ENCODE measurements around the gene ATXN7L1. TPM values are rescaled to one million over a fixed set of nuclear protein-coding genes. Genes with fewer than 3 reads are reported as not detected.

Gene ATXN7L1
- total RNA-seq, 1 experiment from 2014 or later: 24.3 TPM

DNA sequence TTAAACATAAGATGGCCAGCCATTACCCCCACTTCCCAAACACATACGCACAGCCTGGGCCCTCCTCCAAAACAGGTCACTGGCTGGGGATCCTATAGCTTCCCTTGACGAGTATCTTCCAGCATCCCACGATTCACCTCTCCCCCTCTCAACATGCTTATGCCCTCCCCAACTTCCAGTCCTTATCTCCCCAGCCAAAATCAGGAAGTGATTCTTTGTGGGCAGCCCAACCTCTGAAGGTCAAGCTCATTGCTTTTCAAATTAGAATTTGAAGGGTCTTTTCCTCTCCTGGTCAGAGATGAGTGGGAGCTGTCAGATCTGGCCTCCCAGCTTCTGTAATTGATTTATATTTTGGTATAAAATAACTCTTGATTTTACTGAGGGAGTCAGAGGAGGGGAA, 133.6 kb downstream of the ATXN7L1 start:
- H3K4me1 ChIP-seq (ENCODE audit: insufficient read depth, low read length): peaks cover 1% of the 10 kb centered on the region; the same call in 1 of the 2 replicates
- no peak overlapping the region for H4K91ac ChIP-seq (ENCODE audit: insufficient read length, low read depth, low read length)
- no peak overlapping the region for H3K56ac ChIP-seq (ENCODE audit: insufficient read length, low read depth, low read length)
- no peak overlapping the region for H3K4ac ChIP-seq (ENCODE audit: low read depth, low read length)
- H3K9ac ChIP-seq (ENCODE audit: extremely low read depth, insufficient read length, low read length): no peak overlapping the region
- no peak overlapping the region for H2AK5ac ChIP-seq (ENCODE audit: insufficient read length, low read length)
- H3K79me2 ChIP-seq (ENCODE audit: insufficient read depth, low read length): no peaks in the 10 kb centered on the region
- Mint-ChIP-seq H3K4me1 (peaks cover 16 to 22% of the 10 kb centered on the region in 2 experiments), H3K36me3 (ENCODE audit: insufficient read depth in 1 of 3, low read depth in 3 of 3) (peaks cover 0 to 5% (median 0%) of the 10 kb centered on the region in 3 experiments; a peak in 3 of 7 replicates), H3K27ac (no peak overlapping the region), H3K9me3 (no peaks in the 10 kb centered on the region), H3K4me3 (no peak overlapping the region), H3K27me3 (ENCODE audit: low read depth) (no peaks in the 10 kb centered on the region)
- TF ChIP-seq, protein P1, sequence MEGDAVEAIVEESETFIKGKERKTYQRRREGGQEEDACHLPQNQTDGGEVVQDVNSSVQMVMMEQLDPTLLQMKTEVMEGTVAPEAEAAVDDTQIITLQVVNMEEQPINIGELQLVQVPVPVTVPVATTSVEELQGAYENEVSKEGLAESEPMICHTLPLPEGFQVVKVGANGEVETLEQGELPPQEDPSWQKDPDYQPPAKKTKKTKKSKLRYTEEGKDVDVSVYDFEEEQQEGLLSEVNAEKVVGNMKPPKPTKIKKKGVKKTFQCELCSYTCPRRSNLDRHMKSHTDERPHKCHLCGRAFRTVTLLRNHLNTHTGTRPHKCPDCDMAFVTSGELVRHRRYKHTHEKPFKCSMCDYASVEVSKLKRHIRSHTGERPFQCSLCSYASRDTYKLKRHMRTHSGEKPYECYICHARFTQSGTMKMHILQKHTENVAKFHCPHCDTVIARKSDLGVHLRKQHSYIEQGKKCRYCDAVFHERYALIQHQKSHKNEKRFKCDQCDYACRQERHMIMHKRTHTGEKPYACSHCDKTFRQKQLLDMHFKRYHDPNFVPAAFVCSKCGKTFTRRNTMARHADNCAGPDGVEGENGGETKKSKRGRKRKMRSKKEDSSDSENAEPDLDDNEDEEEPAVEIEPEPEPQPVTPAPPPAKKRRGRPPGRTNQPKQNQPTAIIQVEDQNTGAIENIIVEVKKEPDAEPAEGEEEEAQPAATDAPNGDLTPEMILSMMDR (conservative IDR thresholded peaks at IDR 0.05): no peak
- no peak overlapping the region for H4K5ac ChIP-seq (ENCODE audit: insufficient read length, low read depth, low read length)
- no peaks in the 10 kb centered on the region for H3K79me1 ChIP-seq (ENCODE audit: insufficient read depth, low read depth, low read length, poor library complexity, severe bottlenecking)
- H2BK20ac ChIP-seq (ENCODE audit: low read depth, low read length, poor library complexity, severe bottlenecking): no peak overlapping the region
- no peak overlapping the region for H3T11ph ChIP-seq (ENCODE audit: low read length)
- WGBS (ENCODE audit: extremely low coverage, insufficient read length, low lambda C conversion rate): no CpG with 5 or more reads among the region's 3 CpGs
- H3K14ac ChIP-seq (ENCODE audit: insufficient read depth, low read length): no peak overlapping the region
- no peaks in the 10 kb centered on the region for H4K20me1 ChIP-seq (ENCODE audit: control insufficient read depth, insufficient read depth, insufficient read length)
- H2AFZ ChIP-seq (ENCODE audit: low read length): no peak overlapping the region
- DNase-seq: no peak
- H2BK5ac ChIP-seq (ENCODE audit: insufficient read length, low read length): no peak overlapping the region
- H3K18ac ChIP-seq (ENCODE audit: insufficient read length, low read depth, low read length): no peak overlapping the region
- H3K23me2 ChIP-seq (ENCODE audit: insufficient read length, low read depth, low read length, poor library complexity, severe bottlenecking): no peaks in the 10 kb centered on the region
- H3K27me3 ChIP-seq (ENCODE audit: insufficient read depth, low read length): no peaks in the 10 kb centered on the region; the same call in 1 of the 2 replicates
- no peak overlapping the region for H2BK15ac ChIP-seq (ENCODE audit: low read depth, low read length)
- H4K8ac ChIP-seq (replicated peaks; ENCODE audit: insufficient read length, low read depth, low read length): no peak overlapping the region
- H2BK120ac ChIP-seq (ENCODE audit: low read depth, low read length, poor library complexity, severe bottlenecking): no peak overlapping the region
- no peak overlapping the region for H3K23ac ChIP-seq (ENCODE audit: insufficient read length, low read depth, low read length)
- H2BK12ac ChIP-seq (ENCODE audit: insufficient read length, low read depth, low read length): no peak overlapping the region
- H3K9me3 ChIP-seq (ENCODE audit: control insufficient read depth, low read depth, low read length): no peaks in the 10 kb centered on the region
- H3K4me2 ChIP-seq (ENCODE audit: insufficient read depth, insufficient read length, low read length): no peak overlapping the region
- no peak overlapping the region for H3K27ac ChIP-seq (ENCODE audit: insufficient read length, low read depth, low read length)
